ENCODE data around the gene DHDDS.

The DHDDS gene

GRCh38 chr1:26431979-26432695 lies at the start of gene DHDDS (continued):
- TF ChIP-seq ZNF704 (tag by site-specific recombination; IDR thresholded peaks at IDR 0.05) = no peak
- TF ChIP-seq ZNF629 (tag by site-specific recombination; IDR thresholded peaks at IDR 0.05) = peak; percentile 99
- TF ChIP-seq ZNF423 (tag by site-specific recombination; IDR thresholded peaks at IDR 0.05) = no peak
- TF ChIP-seq ZBTB26 (tag by site-specific recombination; optimal IDR thresholded peaks at IDR 0.05) = peak; percentile 86
- no peak for TF ChIP-seq ZNF768 (tag by site-specific recombination; IDR thresholded peaks at IDR 0.05)
- peak; percentile 75 for TF ChIP-seq ZNF335 (tag by site-specific recombination; conservative IDR thresholded peaks at IDR 0.05)
- TF ChIP-seq ZFHX2 (tag by site-specific recombination; conservative IDR thresholded peaks at IDR 0.05) = peak; percentile 88
- no peak for TF ChIP-seq SCRT1 (tag by site-specific recombination; IDR thresholded peaks at IDR 0.05; ENCODE audit: borderline replicate concordance)
- TF ChIP-seq GLI4 (tag by site-specific recombination; IDR thresholded peaks at IDR 0.05) = no peak
- TF ChIP-seq ZNF416 (tag by site-specific recombination; IDR thresholded peaks at IDR 0.05) = no peak
- TF ChIP-seq SETDB1 (IDR thresholded peaks at IDR 0.05; ENCODE audit: insufficient read length, low read length) = peak; percentile 60
- TF ChIP-seq, protein P1, sequence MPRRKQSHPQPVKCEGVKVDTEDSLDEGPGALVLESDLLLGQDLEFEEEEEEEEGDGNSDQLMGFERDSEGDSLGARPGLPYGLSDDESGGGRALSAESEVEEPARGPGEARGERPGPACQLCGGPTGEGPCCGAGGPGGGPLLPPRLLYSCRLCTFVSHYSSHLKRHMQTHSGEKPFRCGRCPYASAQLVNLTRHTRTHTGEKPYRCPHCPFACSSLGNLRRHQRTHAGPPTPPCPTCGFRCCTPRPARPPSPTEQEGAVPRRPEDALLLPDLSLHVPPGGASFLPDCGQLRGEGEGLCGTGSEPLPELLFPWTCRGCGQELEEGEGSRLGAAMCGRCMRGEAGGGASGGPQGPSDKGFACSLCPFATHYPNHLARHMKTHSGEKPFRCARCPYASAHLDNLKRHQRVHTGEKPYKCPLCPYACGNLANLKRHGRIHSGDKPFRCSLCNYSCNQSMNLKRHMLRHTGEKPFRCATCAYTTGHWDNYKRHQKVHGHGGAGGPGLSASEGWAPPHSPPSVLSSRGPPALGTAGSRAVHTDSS (tag by site-specific recombination; IDR thresholded peaks at IDR 0.05) = no peak
- TF ChIP-seq ELK4 (IDR thresholded peaks at IDR 0.05; ENCODE audit: borderline replicate concordance, low read depth, low read length) = no peak; the same call in 1 of the 2 replicates
- TF ChIP-seq KLF16 (tag by site-specific recombination; IDR thresholded peaks at IDR 0.05) = peak; percentile 99
- TF ChIP-seq ZBTB48 (tag by site-specific recombination; IDR thresholded peaks at IDR 0.05) = peak; percentile 11; the same call in 1 of the 2 replicates
- TF ChIP-seq ZNF24 (tag by site-specific recombination; IDR thresholded peaks at IDR 0.05) = peak; percentile 79
- peak; percentile 13; the same call in 1 of the 2 replicates for TF ChIP-seq ZNF600 (tag by site-specific recombination; IDR thresholded peaks at IDR 0.05)
- TF ChIP-seq ZNF341 (tag by site-specific recombination; IDR thresholded peaks at IDR 0.05; ENCODE audit: low read depth) = peak; percentile 86
- TF ChIP-seq ZNF549 (tag by site-specific recombination; IDR thresholded peaks at IDR 0.05) = no peak
- TF ChIP-seq PRDM4 (tag by site-specific recombination; IDR thresholded peaks at IDR 0.05) = peak; percentile 7; the same call in 1 of the 2 replicates
- TF ChIP-seq OVOL3 (tag by site-specific recombination; IDR thresholded peaks at IDR 0.05) = no peak
- TF ChIP-seq, protein P2, sequence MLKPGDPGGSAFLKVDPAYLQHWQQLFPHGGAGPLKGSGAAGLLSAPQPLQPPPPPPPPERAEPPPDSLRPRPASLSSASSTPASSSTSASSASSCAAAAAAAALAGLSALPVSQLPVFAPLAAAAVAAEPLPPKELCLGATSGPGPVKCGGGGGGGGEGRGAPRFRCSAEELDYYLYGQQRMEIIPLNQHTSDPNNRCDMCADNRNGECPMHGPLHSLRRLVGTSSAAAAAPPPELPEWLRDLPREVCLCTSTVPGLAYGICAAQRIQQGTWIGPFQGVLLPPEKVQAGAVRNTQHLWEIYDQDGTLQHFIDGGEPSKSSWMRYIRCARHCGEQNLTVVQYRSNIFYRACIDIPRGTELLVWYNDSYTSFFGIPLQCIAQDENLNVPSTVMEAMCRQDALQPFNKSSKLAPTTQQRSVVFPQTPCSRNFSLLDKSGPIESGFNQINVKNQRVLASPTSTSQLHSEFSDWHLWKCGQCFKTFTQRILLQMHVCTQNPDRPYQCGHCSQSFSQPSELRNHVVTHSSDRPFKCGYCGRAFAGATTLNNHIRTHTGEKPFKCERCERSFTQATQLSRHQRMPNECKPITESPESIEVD (tag by site-specific recombination; IDR thresholded peaks at IDR 0.05) = no peak
- TF ChIP-seq, protein P3, sequence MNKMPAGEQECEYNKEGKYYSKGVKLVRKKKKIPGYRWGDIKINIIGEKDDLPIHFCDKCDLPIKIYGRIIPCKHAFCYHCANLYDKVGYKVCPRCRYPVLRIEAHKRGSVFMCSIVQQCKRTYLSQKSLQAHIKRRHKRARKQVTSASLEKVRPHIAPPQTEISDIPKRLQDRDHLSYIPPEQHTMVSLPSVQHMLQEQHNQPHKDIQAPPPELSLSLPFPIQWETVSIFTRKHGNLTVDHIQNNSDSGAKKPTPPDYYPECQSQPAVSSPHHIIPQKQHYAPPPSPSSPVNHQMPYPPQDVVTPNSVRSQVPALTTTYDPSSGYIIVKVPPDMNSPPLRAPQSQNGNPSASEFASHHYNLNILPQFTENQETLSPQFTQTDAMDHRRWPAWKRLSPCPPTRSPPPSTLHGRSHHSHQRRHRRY (tag by site-specific recombination; IDR thresholded peaks at IDR 0.05) = no peak
- no peak for TF ChIP-seq ZNF354C (tag by site-specific recombination; IDR thresholded peaks at IDR 0.05; ENCODE audit: borderline replicate concordance, low read depth)
- TF ChIP-seq ZNF677 (tag by site-specific recombination; IDR thresholded peaks at IDR 0.05) = no peak
- TF ChIP-seq ZIC2 (tag by site-specific recombination; IDR thresholded peaks at IDR 0.05) = peak; percentile 82
- TF ChIP-seq ZNF664 (tag by site-specific recombination; IDR thresholded peaks at IDR 0.05) = no peak
- TF ChIP-seq OSR2 (tag by site-specific recombination; IDR thresholded peaks at IDR 0.05) = 0 out of 2 replicates have a peak, but pooled peaks have one; percentile 22

All from HEK293 (cell line).